ENCODE measurements around the gene MMGT1. TPM values are rescaled to one million over a fixed set of nuclear protein-coding genes. Genes with fewer than 3 reads are reported as not detected.
"Not testable (repeated sequence)": the region's sequence is repeated elsewhere in the genome, so short reads cannot be mapped to it uniquely, and the experiment has no call there.

The MMGT1 gene
- total RNA-seq, 4 donors from 2014 or later, result 24.1 to 30.6 (median 25.4) TPM

DNA sequence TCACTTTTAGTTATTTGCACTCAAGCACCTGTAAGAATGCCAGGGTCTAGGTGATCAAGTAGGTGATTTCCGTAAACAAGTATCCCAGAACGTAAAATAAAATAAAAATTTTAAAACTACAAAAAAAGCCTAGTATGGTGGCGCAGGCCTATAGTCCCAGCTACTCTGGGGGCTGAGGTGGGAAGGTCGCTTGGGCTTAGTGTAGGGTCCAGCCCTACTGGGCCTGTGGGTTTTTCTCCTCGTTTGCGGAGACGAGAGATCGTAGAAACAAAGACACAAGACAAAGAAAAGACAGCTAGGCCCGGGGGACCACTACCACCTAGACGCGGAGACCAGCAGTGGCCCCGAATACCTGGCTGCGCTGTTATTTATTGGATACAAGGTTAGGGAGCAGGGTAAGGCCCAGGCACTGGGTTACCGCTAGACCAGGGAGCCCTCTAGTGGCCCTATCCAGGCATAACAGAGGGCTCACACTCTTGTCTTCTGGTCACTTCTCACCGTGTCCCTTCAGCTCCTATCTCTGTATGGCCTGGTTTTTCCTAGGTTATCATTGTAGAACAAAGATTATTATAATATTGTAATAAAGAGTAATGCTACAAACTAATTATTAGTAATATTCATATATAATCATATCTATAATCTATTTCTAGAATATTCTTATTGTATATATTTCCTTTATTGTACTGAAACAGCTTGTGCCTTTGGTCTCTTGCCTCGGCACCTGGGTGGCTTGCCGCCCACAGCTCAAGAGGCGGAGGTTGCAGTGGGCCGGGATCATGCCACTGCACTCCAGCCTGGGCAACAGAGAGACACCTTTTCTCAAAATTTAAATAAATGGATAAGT lies 41.9 kb downstream of the MMGT1 start:
- TF ChIP-seq, protein P1, sequence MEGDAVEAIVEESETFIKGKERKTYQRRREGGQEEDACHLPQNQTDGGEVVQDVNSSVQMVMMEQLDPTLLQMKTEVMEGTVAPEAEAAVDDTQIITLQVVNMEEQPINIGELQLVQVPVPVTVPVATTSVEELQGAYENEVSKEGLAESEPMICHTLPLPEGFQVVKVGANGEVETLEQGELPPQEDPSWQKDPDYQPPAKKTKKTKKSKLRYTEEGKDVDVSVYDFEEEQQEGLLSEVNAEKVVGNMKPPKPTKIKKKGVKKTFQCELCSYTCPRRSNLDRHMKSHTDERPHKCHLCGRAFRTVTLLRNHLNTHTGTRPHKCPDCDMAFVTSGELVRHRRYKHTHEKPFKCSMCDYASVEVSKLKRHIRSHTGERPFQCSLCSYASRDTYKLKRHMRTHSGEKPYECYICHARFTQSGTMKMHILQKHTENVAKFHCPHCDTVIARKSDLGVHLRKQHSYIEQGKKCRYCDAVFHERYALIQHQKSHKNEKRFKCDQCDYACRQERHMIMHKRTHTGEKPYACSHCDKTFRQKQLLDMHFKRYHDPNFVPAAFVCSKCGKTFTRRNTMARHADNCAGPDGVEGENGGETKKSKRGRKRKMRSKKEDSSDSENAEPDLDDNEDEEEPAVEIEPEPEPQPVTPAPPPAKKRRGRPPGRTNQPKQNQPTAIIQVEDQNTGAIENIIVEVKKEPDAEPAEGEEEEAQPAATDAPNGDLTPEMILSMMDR (IDR thresholded peaks at IDR 0.05), result no peak
- ATAC-seq (ENCODE audit: low FRiP score) (no peak), DNase-seq (ENCODE audit: low spot score) (no peak)

GRCh38 chrX:135927897-135928296 lies 45.9 kb downstream of the MMGT1 start:
- ATAC-seq (ENCODE audit: low FRiP score) (no peak), DNase-seq (ENCODE audit: low spot score) (no peak)
- TF ChIP-seq, protein P1 (IDR thresholded peaks at IDR 0.05), result no peak

GRCh38 chrX:135923353-135923752 lies 50.4 kb downstream of the MMGT1 start:
- no peak for DNase-seq (ENCODE audit: low spot score)
- no peak for ATAC-seq (ENCODE audit: low FRiP score)
- TF ChIP-seq, protein P1 (IDR thresholded peaks at IDR 0.05), result no peak

DNA sequence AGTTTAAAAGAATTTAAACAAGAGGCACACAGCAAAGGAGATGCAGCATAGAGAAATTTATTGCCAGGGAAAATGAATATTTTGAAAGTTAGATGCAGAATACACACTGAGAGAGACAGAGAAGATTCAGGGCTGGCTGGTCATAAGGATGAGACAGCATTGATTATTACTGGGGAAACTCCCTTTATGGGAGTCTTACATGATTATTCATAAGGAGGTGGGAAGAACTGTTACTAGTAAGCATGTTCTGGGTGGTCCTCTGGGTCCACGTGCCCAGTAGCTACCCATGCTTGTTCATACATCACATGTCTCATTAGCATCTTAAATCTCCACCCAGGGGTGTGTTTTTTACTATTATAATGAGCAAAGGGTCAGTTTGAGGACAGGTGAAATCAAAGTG lies 53.3 kb downstream of the MMGT1 start:
- ATAC-seq (ENCODE audit: low FRiP score); DNase-seq (ENCODE audit: low spot score): not testable (repeated sequence)

- no peak for ATAC-seq (ENCODE audit: low FRiP score)
These were observed 59.4 kb downstream of the MMGT1 start for GRCh38 chrX:135914404-135914803.

More at GRCh38 chrX:135914404-135914803, 59.4 kb downstream of the MMGT1 start:
- no peak for DNase-seq (ENCODE audit: low spot score)
- TF ChIP-seq, protein P1 (IDR thresholded peaks at IDR 0.05), result no peak

Other genes starting within 250 kb of the MMGT1 start
- gene CT45A3, start 205.8 kb downstream of the MMGT1 start, total RNA-seq, result not detected
- not detected for gene CT45A5, start 188.5 kb downstream of the MMGT1 start, total RNA-seq
- gene CT45A6, start 171.2 kb downstream of the MMGT1 start, total RNA-seq, result not detected
- gene CT45A2, start 154.0 kb downstream of the MMGT1 start, total RNA-seq, result not detected
- gene CT45A7, start 136.7 kb downstream of the MMGT1 start, total RNA-seq, result not detected
- not detected for gene CT45A8, start 119.5 kb downstream of the MMGT1 start, total RNA-seq
- not detected for gene CT45A9, start 102.2 kb downstream of the MMGT1 start, total RNA-seq
- not detected for gene CT45A10, start 80.5 kb downstream of the MMGT1 start, total RNA-seq
- gene SAGE1, start 80.3 kb downstream of the MMGT1 start, total RNA-seq, result not detected
- 10 to 100 TPM in 3 of 4 donors, 1 to 10 TPM in 1; 9.5 to 18.6 (median 10.8) TPM for gene SLC9A6, start 11.4 kb upstream of the MMGT1 start, total RNA-seq
- gene FHL1, start 173.5 kb upstream of the MMGT1 start, total RNA-seq, result 1,000 to 10,000 TPM in 3 of 4 donors, 100 to 1,000 TPM in 1; 361 to 3,943 (median 1,771) TPM

Measured in omental fat pad (tissue), 4 donors.